HTR-8/SVneo (cell line): Measurements from ENCODE around the gene TNNC2.
"Not testable (repeated sequence)": the region's sequence is repeated elsewhere in the genome, so short reads cannot be mapped to it uniquely, and the experiment has no call there.

Experiments
- DNase-seq: peaks from one replicate; pipeline ENCODE4 v3.0.0; 2011; ENCODE audit warnings: low spot score, mixed read lengths; ENCODE audit not compliant: insufficient read length
- FAIRE-seq: peaks from 2 replicates; lab custom pipeline; 2011; peaks lifted over from hg19 to GRCh38; lab: Jason Lieb, UNC

Gene TNNC2

DNA sequence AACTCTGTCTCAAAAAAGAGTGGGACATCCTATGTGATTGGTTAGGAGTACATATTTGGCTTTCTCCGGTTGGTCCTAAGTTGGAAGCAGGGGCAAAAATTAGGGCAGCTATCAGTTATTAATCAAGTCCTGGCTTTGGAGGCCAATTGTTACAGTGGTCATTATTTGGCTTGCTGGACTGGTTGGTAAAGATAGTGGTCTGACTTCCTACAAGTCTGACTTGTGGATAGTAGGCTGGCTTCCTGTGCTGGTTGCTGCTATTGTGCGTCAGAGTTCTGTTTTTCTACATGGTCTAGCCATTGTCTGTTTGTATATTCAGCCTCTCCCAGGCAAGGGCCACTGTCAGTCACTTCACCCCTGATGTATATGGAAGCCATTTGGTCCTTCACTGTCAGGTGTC is 23.1 kb upstream of the TNNC2 start:
- FAIRE-seq: no peak

DNA sequence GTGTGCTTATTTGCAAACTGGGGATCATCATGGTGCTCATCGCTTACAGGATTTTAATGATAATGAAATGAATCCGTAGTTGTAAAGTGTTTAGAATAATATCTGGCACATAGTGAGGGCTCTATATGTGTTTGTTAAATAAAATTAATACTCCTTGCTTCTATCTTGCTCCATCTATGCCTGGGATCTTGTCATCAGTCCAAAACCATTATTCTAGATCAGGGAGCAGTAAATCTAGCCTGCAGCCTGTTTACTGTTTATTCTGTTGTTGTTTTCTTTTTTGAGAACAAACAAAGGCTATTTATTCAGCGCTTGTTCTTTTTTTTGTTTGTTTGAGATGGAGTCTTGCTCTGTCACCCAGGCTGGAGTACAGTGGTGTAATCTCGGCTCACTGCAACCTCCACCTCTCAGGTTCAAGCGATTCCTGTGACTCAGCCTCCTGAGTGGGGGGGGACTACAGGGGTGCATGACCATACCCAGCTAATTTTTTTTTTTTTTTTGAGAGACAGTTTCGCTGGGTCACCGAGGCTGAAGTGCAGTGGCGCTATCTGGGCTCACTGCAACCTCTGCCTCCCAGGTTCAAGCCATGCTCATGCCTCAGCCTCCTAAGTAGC is 22.0 kb upstream of the TNNC2 start:
- FAIRE-seq: no peak

More for the DNA sequence above, 23.1 kb upstream of the TNNC2 start:
- DNase-seq: no peak

DNA sequence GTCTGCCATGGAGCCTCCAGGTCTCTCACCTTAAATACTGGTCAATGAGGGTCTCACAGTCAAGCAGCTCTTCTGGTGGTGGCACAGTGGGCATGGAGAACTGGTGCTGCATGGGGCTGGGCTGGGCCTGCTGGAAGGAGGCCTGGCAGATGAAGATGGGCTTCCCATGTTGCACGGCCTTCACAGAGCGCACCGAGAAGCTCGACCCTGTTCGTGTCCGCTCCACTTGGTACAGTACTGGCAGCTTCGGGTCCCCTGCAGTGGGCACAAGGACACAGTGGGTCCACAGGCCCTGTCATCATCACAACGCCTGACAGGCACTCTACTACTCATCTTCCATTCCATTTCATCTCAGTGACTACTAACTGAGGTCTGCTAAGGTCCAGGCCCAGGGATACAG is 21.3 kb upstream of the TNNC2 start:
- DNase-seq (no peak), FAIRE-seq (peak; percentile 68)

More for the DNA sequence above, 22.0 kb upstream of the TNNC2 start:
- DNase-seq: no peak

DNA sequence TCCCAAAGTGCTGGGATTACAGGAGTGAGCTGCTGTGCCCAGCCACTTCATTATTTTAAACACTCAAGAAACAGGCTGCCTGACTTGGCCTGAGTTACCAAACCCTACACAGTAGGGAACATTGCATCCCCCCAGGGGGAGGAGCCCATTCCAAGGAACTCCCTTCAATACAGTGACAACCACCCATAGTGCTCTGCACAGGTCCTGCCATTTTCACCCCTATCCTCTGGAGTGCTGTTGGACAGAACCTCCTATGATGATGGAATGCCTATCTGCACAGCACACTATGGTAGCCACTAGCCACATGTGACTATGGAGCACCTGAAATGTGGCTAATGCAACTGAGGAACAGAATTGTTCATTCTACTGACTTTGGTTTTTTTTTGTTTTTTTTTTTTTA is 18.3 kb upstream of the TNNC2 start:
- FAIRE-seq (peak; percentile 33), DNase-seq (no peak)

DNA sequence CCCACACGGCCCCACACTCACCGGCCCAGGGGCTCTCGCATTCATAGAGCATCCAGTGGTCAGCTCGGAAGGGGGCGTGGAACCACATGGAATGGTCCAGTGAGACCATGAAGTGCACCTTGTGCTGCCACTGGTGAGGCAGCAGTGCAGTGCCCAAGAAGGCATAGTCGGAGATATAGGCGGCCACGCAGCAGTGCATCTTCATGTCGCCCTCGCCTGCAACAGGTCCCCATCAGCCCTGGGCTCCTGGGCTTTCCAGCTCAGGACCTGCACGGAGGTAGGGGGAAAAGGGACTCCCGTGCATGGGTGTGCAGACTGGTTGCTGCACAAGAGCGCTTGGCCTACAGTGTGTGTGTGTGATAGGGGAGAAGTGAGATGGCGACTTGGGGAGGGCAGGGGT is 16.4 kb upstream of the TNNC2 start:
- DNase-seq: no peak
- peak; percentile 75 for FAIRE-seq

DNA sequence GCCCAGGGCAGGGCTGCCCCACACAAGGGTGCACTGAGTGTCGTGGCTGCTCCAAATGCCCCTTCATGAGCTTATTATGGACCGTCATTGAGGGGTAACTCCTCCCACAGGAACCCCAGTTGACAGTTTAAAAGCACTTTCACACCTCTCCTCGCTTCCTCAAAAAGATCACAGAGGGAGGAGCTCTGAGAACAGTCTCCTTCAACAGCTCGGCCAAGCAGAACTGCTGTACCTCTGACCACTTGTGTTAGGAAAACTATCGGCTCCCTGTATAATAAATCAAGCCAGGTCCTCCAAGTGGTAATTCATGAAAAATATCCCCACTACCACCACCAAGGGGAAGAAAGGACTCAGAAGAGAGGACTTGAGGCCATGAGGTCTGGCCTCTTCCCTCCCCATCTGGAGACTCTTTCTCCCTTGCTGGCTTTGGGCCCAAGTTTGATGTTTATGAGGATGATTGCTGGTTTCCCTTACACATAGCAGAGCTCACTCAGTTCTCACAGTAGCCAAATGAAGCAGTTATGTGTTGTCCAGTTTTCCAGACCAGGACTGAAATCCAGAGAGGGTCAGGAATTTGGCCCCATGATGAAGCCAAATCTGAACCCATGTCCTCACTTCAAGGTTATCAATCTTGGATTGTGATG is 15.2 kb upstream of the TNNC2 start:
- FAIRE-seq (no peak), DNase-seq (no peak)

DNA sequence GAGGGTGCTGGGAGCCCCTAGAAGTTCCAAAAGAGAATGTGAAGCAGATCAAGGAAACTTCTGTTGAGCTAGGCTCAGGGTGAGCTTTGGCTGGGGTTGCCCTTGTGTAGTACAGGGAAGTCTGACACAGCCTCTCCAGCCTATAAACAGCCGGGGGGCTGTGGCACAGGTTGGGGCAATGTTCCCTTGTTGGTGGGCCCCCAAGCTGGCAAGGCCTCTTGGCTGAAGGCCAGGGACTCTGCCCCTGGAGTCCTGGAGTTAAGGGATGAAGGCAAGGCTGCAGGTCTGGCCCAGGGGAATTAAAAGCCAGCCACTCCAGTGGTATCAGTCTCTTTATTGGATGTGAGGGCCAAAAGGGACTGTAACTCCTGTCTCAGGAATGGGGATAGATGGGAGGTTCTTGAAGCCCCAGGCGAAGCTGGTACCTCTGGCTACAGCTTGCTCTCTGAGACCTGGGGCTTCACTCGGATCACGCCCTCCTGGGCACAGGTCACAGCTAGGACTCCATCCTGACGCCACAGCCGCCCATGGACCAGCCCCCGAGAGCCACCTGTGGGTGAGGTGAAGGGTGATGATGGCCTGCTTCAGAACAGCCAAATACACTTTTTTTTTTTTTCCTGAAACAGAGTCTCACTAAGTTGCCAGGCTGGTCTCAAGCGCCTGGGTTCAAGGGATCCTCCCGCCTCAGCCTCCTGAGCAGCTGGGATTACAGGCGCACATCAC is 14.5 kb upstream of the TNNC2 start:
- FAIRE-seq (no peak), DNase-seq (no peak)

DNA sequence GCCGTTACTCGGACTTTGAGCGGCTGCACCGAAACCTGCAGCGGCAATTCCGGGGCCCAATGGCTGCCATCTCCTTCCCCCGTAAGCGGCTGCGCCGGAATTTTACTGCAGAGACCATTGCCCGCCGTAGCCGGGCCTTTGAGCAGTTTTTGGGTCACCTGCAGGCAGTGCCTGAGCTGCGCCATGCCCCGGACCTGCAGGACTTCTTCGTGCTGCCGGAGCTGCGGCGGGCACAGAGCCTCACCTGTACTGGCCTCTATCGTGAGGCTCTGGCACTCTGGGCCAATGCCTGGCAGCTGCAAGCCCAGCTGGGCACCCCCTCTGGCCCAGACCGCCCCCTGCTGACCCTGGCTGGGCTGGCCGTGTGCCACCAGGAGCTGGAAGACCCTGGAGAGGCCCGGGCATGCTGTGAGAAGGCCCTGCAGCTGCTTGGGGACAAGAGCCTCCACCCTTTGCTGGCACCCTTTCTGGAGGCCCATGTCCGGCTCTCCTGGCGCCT is 13.6 kb upstream of the TNNC2 start:
- no peak for DNase-seq
- no peak for FAIRE-seq

- FAIRE-seq (no peak), DNase-seq (no peak)
Measured at GRCh38 chr20:45836841-45837240, 9.7 kb upstream of the TNNC2 start.

DNA sequence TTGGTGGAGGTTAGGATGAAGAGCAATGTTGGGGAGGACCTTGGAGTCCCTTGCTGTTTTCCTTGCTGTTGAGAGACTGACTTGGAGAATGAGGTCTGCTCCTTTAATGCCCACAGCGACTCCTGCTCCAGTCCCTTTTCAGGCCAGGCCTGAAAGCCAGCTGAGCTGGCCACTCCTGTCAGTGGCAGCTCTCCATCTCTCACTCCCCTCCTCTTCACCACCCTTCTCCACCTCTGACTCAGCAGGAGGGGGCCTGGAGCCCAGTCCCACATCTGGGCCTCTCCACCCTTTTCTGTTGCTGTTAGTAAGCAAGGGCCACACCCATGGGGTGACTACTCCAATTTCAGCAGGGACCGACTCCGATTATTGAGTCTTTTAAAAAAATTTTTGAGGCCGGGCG is 8.7 kb upstream of the TNNC2 start:
- DNase-seq: no peak

DNA sequence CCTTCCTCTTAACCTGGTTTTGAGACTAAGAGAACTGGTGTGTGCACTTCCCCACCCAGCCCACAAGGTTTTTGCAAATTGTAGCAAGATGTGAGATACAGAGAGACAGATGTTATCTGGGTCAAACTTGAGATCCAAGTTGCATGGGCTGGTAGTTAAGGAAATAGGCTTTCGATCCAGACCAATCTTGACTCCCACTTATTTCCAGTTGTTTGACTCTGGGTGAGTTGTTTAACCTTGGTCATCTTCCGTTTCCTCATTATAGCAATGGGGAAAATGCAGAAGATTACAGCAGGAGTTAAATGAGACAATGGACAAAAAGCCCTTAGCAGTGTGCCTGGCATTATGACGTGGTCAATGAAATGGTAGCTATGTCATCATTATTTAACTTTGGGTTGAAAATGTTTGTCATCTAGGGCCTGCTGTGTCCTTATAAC is 8.2 kb upstream of the TNNC2 start:
- FAIRE-seq (no peak), DNase-seq (no peak)

More for the DNA sequence above, 8.7 kb upstream of the TNNC2 start:
- FAIRE-seq: peak; percentile 44

DNA sequence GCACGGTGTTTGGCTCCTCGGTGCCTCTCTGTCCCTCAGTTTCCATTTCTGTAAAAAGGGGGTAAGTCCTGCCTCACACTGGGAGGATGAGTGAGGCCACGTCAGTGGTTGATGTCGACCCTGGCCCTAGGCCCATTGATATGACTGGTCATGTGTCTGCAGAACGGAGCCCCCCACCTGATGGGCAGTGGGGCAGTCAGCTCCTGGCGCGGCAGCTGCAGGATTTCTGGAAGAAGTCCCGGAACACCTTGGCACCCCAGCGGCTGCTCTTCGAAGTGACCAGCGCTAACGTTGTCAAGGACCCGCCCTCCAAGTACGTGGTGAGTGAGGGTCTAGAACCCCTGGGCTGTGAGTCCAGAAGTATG is 7.7 kb upstream of the TNNC2 start:
- no peak for FAIRE-seq
- DNase-seq: no peak

GRCh38 chr20:45833883-45834796 is 7.0 kb upstream of the TNNC2 start:
- peak; percentile 84 for FAIRE-seq
- peak; percentile 97 for DNase-seq

DNA sequence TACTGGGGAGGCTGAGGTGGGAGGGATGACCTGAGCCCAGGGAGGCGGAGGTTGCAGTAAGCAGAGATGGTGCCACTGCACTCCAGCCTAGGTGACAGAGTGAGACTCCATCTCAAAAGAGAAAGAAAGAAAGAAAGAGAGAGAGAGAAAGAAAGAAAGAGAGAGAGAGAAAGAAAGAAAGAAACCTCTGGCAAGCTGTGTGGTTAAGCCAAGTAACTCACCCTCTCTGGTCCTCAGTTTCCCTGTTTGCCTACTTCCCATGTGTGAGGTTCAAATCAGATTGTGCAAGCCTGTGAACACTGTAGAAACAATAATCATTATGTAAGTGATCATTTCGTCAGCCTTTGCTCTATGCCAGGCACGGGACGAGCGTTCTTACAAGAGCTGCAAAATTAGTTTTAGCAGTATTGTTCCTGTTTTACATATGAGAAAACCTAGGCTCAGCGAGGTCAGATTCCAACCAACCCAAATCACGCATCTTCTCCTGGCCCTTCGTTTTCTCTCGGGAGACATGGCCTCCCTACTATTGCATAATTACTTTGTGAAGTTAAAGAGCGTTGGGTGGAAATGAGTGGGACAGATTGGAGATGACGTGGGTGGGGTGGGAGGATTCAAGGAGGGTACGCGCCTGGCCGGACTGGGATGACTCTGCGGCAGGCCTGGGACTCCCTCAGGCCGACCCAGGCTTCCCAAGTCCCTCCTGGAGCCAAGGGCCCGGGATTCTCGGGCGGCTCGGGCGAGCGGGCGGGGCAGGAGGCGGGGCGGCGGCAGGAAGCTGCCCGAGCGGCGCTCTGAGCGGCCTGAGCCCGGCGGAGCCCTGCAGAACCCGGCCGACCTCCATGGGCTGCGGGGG is 6.1 kb upstream of the TNNC2 start, which contains the start of gene SNX21:
SNX21 (plus strand) TSS at position 770 of the 853 bp plus-strand sequence. CDS start 121 bp downstream, outside the sequence.
- peak; percentile 65 for FAIRE-seq
- peak; percentile 98 for DNase-seq

- no peak for FAIRE-seq
- no peak for DNase-seq
Measured at GRCh38 chr20:45832619-45833018, 5.5 kb upstream of the TNNC2 start.

DNA sequence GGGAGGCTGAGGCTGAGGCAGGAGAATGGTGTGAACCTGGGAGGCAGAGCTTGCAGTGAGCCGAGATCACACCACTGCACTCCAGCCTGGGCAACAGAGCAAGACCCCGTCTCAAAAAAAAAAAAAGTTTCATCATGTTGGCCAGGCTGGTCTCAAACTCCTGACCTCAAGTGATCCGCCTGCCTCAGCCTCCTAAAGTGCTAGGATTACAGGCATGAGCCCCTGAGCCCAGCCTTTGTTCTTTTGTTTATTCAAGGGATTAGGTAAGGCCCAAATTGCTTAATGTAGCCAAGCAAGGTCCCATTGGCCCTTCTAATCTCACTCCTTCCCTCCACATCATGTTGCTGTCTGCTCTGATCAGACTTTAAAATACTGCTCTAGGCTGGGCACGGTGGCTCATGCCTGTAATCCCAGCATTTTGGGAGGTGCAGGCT is 2.6 kb upstream of the TNNC2 start:
- not testable (repeated sequence) for DNase-seq, FAIRE-seq

DNA sequence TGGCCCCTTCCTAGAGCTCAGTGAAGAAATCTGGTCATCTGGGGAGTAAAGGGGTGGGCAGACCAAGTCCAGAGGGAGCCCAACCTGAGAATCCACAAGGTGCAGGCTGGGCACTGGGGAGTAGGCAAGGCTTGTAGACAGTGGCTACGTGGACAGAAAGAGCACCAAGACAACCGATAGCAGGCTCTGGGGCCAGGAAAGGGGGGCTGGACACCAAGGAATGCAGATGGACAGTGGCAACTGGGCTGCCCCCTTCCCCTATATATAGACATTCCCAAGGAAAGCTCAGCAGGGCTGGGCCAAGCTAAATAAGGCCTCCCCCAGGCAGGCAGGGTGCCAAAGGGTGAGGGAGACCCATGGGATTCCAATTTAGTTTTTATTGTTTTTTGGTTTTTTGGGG is 1.5 kb upstream of the TNNC2 start:
- no peak for DNase-seq
- no peak for FAIRE-seq

DNA sequence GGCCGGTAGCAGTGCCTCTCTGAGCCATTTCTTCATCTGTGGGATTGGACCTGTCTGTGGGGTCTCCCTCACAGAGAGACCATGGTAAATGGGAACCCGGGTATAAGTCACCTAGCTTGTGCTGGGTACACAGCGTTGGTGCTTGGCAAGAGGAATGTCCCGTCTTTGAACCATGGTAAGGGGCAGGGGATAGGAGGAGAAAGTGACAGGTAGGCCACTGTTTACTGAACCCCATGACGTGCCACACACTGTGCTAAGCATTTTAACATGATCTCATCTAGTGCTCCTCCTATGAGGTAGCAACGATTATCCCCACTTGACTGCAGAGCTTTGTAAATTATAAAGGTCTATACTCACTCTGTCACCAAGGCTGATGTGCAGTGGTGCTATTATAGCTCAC is 600 bp upstream of the TNNC2 start:
- no peak for FAIRE-seq

DNA sequence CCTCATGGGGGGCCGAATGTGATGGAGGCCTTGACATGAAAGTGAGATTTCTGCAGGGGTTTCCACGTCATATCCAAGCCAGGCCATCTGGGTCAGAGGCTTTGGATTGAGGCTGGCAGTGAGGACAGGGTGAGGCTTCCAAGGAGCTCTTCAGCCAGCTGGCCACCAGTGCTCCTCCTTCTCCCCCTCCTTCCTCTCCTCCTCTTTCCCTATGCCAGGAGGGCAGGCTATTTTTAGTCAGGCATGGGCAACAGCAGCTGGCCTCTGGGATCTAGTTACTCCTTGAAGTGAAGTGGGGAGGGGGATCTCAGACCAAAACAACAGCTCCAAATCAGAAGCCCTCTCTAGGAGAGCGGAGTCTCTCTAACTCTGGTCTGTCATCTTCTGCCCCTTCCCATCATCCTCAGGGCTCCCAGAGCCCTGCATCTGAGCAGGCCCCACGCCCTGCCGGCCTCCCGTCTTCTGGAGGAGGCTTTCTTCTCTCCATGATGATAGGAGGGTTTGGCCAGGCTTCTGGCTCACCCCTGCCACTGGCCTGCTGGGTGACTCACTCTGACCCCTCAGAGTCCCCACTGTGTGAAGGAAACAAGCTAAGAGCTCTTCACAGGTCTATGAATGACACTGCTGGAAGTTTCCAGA is 612 bp downstream of the TNNC2 start:
- FAIRE-seq (no peak), DNase-seq (no peak)

More for the DNA sequence above, 600 bp upstream of the TNNC2 start:
- no peak for DNase-seq
